NCI-H446 (cell line): ENCODE measurements around the gene RASL10B.
"Not testable (repeated sequence)": the region's sequence is repeated elsewhere in the genome, so short reads cannot be mapped to it uniquely, and the experiment has no call there.

Experiments used
- DNase-seq, 2 experiments: peaks; one replicate each; lab custom pipeline; 2025; lab: John Stamatoyannopoulos, UW

Gene RASL10B

GRCh38 chr17:35731239-35731916, at the start of gene RASL10B:
RASL10B (plus strand) TSS chr17:35731639; CDS start chr17:35735185, 3,546 bp downstream.
- DNase-seq, result peak in 1 of 2 experiments; percentile 47

- no peak for DNase-seq
Measured at GRCh38 chr17:35683591-35683990, 47.8 kb upstream of the RASL10B start.

GRCh38 chr17:35684055-35684802, 47.2 kb upstream of the RASL10B start:
- peak in 1 of 2 experiments; percentile 25 for DNase-seq

- DNase-seq, result no peak
Measured at GRCh38 chr17:35692512-35693210, 38.8 kb upstream of the RASL10B start.

GRCh38 chr17:35693662-35694061, 37.8 kb upstream of the RASL10B start:
- DNase-seq, result no peak

- DNase-seq, result no peak
Measured at GRCh38 chr17:35694906-35695305, 36.5 kb upstream of the RASL10B start.

- no peak for DNase-seq
Measured at GRCh38 chr17:35695613-35696012, 35.8 kb upstream of the RASL10B start.

- no peak for DNase-seq
Measured at GRCh38 chr17:35698800-35699199, 32.6 kb upstream of the RASL10B start.

- DNase-seq, result no peak
Measured at GRCh38 chr17:35700150-35700549, 31.3 kb upstream of the RASL10B start.

GRCh38 chr17:35701491-35701890, 29.9 kb upstream of the RASL10B start:
- no peak for DNase-seq

- not testable (repeated sequence) for DNase-seq
Measured at GRCh38 chr17:35703308-35703707, 28.1 kb upstream of the RASL10B start.

- no peak for DNase-seq
Measured at GRCh38 chr17:35705230-35705629, 26.2 kb upstream of the RASL10B start.

GRCh38 chr17:35705705-35706104, 25.7 kb upstream of the RASL10B start:
- DNase-seq, result no peak

GRCh38 chr17:35708149-35708548, 23.3 kb upstream of the RASL10B start:
- no peak for DNase-seq

GRCh38 chr17:35708951-35709350, 22.5 kb upstream of the RASL10B start:
- no peak for DNase-seq

- DNase-seq, result peak; percentile 32 to 61
Measured at GRCh38 chr17:35709874-35710273, 21.6 kb upstream of the RASL10B start.

GRCh38 chr17:35710950-35711349, 20.5 kb upstream of the RASL10B start:
- DNase-seq, result no peak

- DNase-seq, result no peak
Measured at GRCh38 chr17:35713069-35713728, 18.2 kb upstream of the RASL10B start.

GRCh38 chr17:35714988-35715387, 16.5 kb upstream of the RASL10B start:
- DNase-seq, result no peak

GRCh38 chr17:35715416-35715815, 16.0 kb upstream of the RASL10B start:
- no peak for DNase-seq

GRCh38 chr17:35716173-35716572, 15.3 kb upstream of the RASL10B start:
- no peak for DNase-seq

- DNase-seq, result no peak
Measured at GRCh38 chr17:35716897-35717465, 14.5 kb upstream of the RASL10B start.
